NT2/D1 (cell line): ENCODE measurements around the gene BST2.

ENCODE experiments used
- SUZ12 ChIP-seq: IDR thresholded peaks from 2 replicates; pipeline ENCODE4 v1.6.1; 2011; ENCODE audit not compliant: insufficient read length, insufficient read depth; ENCODE audit errors: extremely low read depth
- YY1 ChIP-seq: IDR thresholded peaks from 2 replicates; pipeline ENCODE4 v1.6.1; 2011; ENCODE audit not compliant: insufficient read length, insufficient read depth
- ZNF274 ChIP-seq: IDR thresholded peaks from 2 replicates; pipeline ENCODE4 v1.6.1; 2011; ENCODE audit warnings: mild to moderate bottlenecking, low read depth, low read length

DNA sequence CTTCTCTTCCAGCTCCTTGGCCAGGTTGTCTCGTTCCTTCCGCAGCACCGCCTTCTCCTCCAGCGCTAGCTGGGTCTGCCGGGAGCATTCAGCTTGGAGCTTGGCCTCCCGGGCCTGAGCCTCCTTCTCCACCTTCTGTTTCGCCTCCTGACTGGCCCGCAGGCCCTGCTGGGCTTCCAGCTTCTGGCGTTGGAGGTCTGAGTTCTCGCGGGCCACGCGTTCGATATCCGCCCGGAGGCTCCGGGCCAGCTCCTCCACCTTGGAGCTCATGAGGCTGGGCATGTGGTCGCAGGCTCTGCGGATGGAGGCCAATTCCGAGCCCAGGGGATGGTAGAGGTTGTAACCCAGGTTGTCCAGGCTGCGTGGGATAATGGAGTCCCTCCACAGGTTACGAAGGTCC lies 40.1 kb downstream of the BST2 start:
- TF ChIP-seq ZNF274 (no peak), YY1 (no peak), SUZ12 (no peak)
